GM21619 (cell line): ENCODE measurements around the gene ZNF304.

Experiments used
- ATAC-seq: cut with Tn5 transposase; IDR thresholded peaks from one replicate; pipeline ENCODE4 v1.9.1; 2021; ENCODE audit not compliant: unreplicated experiment

ZNF304 gene

GRCh38 chr19:57350877-57351805, at the start of gene ZNF304:
Gene ZNF304, plus strand, starts transcription at chr19:57351271. Its CDS starts 394 bp downstream, at chr19:57351665.
- peak; percentile 97 for ATAC-seq

GRCh38 chr19:57302020-57302465, 49.0 kb upstream of the ZNF304 start:
- no peak for ATAC-seq

- ATAC-seq: no peak
Measured at GRCh38 chr19:57302727-57303401, 48.2 kb upstream of the ZNF304 start.

GRCh38 chr19:57305056-57305455, 46.0 kb upstream of the ZNF304 start:
- ATAC-seq: no peak

- no peak for ATAC-seq
Measured at GRCh38 chr19:57308514-57308913, 42.6 kb upstream of the ZNF304 start.

GRCh38 chr19:57310792-57311191, 40.3 kb upstream of the ZNF304 start:
- no peak for ATAC-seq

GRCh38 chr19:57314146-57314545, 36.9 kb upstream of the ZNF304 start:
- no peak for ATAC-seq

GRCh38 chr19:57317503-57317902, 33.6 kb upstream of the ZNF304 start:
- no peak for ATAC-seq

- ATAC-seq: peak; percentile 22
Measured at GRCh38 chr19:57319869-57320179, 31.2 kb upstream of the ZNF304 start.

GRCh38 chr19:57320180-57321084, 30.6 kb upstream of the ZNF304 start, which contains the start of gene ZNF543:
Gene ZNF543, plus strand, starts transcription at chr19:57320472. Its CDS starts 382 bp downstream, at chr19:57320854.
- ATAC-seq: peak; percentile 91

- no peak for ATAC-seq
Measured at GRCh38 chr19:57321116-57321515, 30.0 kb upstream of the ZNF304 start.

GRCh38 chr19:57321751-57322150, 29.3 kb upstream of the ZNF304 start:
- no peak for ATAC-seq

GRCh38 chr19:57324992-57325391, 26.1 kb upstream of the ZNF304 start:
- ATAC-seq: no peak

GRCh38 chr19:57327993-57328392, 23.1 kb upstream of the ZNF304 start:
- no peak for ATAC-seq

GRCh38 chr19:57334191-57334590, 16.9 kb upstream of the ZNF304 start:
- ATAC-seq: no peak

- ATAC-seq: no peak
Measured at GRCh38 chr19:57338877-57339276, 12.2 kb upstream of the ZNF304 start.

GRCh38 chr19:57342582-57342981, 8.5 kb upstream of the ZNF304 start:
- no peak for ATAC-seq

- no peak for ATAC-seq
Measured at GRCh38 chr19:57348136-57348535, 2.9 kb upstream of the ZNF304 start.

- ATAC-seq: no peak
Measured at GRCh38 chr19:57351867-57352266, 796 bp downstream of the ZNF304 start.

- no peak for ATAC-seq
Measured at GRCh38 chr19:57355916-57356315, 4.8 kb downstream of the ZNF304 start.

- ATAC-seq: no peak
Measured at GRCh38 chr19:57357406-57357805, 6.3 kb downstream of the ZNF304 start.
